Erythroblast (primary cell): ENCODE results near the gene ATF3.

ENCODE experiments used
- GATA1 ChIP-seq: IDR thresholded peaks from 2 replicates; pipeline ENCODE4 v1.6.1; 2011; ENCODE audit warnings: low read depth, mild to moderate bottlenecking, control low read depth, low read length, moderate library complexity
- POLR2A ChIP-seq: IDR thresholded peaks from 2 replicates; pipeline ENCODE4 v1.6.1; 2011; ENCODE audit warnings: mild to moderate bottlenecking, low read length

- TF ChIP-seq POLR2A = no peak
- no peak for TF ChIP-seq GATA1
These were observed 13.9 kb downstream of the ATF3 start for GRCh38 chr1:212622467-212622866.
